ENCODE measurements around the gene TRIM47. TPM values are rescaled to one million over a fixed set of nuclear protein-coding genes. Genes with fewer than 3 reads are reported as not detected.
A peak's percentile ranks its signal among the peaks of the same experiment; 100 is the strongest.

TRIM47 gene
- total and polyA plus RNA-seq, 2 of the 13 experiments (the other 11 are each of a cell fraction or from before 2014, with no cell fraction given): 33.5 to 82.0 TPM

DNA sequence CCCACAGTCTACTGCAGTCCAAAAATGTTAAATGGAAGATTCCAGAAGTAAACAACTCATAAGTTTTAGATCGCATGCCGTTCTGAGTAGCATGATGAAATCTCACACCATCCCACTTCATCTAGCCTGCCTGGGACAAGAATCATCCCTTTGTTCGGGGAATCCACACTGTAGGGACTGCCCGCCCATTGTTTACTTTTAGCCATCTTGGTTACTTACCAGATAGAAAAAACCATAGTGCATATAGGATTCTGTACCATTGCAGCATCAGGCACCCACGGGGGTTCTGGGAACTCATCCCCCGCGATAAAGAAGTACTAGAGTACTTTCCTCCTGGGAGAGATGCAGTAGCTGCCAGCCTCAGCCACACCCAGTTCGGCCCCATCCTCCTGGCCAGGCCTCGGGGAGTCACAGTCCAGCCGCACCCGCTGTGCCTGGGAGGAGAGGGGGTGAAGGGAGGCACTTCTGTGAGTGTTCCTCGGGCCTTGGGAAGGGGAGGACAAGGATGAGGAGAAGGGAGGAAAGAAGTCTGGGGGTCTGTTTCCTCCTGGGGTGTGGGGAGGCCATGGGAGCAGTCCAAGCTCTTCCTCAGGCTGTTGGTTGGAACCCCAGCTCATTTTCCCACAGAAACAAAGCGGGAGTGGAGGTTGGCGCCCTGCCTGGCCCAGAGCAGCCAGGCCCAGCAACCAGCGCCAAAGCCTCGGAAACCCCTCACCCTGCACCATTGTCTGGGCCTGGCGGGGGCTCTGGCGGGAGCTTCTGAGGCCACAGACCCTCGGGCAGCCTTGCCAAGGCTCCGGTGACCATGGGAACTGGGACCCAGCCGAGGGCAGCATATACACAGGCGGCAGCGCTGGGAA, 8.9 kb downstream of the TRIM47 start (continued):
- TF ChIP-seq RARA (CRISPR knock-in tag; IDR thresholded peaks at IDR 0.05) (peak; percentile 74), TFE3 (CRISPR knock-in tag; IDR thresholded peaks at IDR 0.05) (0 out of 2 replicates have a peak, but pooled peaks have one; percentile 44), ZC3H4 (CRISPR knock-in tag; IDR thresholded peaks at IDR 0.05; ENCODE audit: borderline replicate concordance) (peak; percentile 44), RBFOX2 (IDR thresholded peaks at IDR 0.05; ENCODE audit: low read depth, low read length) (peak; percentile 81), ZNF674 (CRISPR knock-in tag; IDR thresholded peaks at IDR 0.05; ENCODE audit: low read depth) (no peak), ZNF558 (CRISPR knock-in tag; IDR thresholded peaks at IDR 0.05; ENCODE audit: borderline replicate concordance) (no peak), NR1H2 (CRISPR knock-in tag; IDR thresholded peaks at IDR 0.05; ENCODE audit: borderline replicate concordance, low read depth) (no peak), SOX13 (IDR thresholded peaks at IDR 0.05) (no peak; the same call in 1 of the 2 replicates), SOX13 (CRISPR knock-in tag; conservative IDR thresholded peaks at IDR 0.05 in 1 of 2, IDR thresholded peaks at IDR 0.05 in 1 of 2) (peak in 1 of 2 experiments; percentile 96; a peak in 2 of 4 replicates), HMGXB3 (CRISPR knock-in tag; IDR thresholded peaks at IDR 0.05; ENCODE audit: borderline replicate concordance) (no peak), KDM5B (CRISPR knock-in tag; IDR thresholded peaks at IDR 0.05; ENCODE audit: borderline replicate concordance) (peak; percentile 46; the same call in 1 of the 2 replicates), IKZF4 (CRISPR knock-in tag; IDR thresholded peaks at IDR 0.05; ENCODE audit: borderline replicate concordance, low read depth, not compliant biosample characterization) (peak; percentile 27), NR2F1 (CRISPR knock-in tag; IDR thresholded peaks at IDR 0.05) (peak in 1 of 2 experiments; percentile 49; a peak in 1 of 4 replicates), MED8 (CRISPR knock-in tag; IDR thresholded peaks at IDR 0.05; ENCODE audit: insufficient replicate concordance) (peak; percentile 19), HOMEZ (CRISPR knock-in tag; IDR thresholded peaks at IDR 0.05; ENCODE audit: low read depth) (0 out of 2 replicates have a peak, but pooled peaks have one; percentile 27), ZNF441 (CRISPR knock-in tag; IDR thresholded peaks at IDR 0.05; ENCODE audit: borderline replicate concordance) (no peak), ZFP37 (CRISPR knock-in tag; IDR thresholded peaks at IDR 0.05; ENCODE audit: borderline replicate concordance) (0 out of 2 replicates have a peak, but pooled peaks have one; percentile 18), JUND (CRISPR knock-in tag; IDR thresholded peaks at IDR 0.05) (no peak), ATAD3A (CRISPR knock-in tag; IDR thresholded peaks at IDR 0.05) (no peak), EP300 (IDR thresholded peaks at IDR 0.05; ENCODE audit: low read depth in 2 of 2, low read length in 2 of 2) (peak; percentile 81 to 82; a peak in 3 of 4 replicates), EP300 (CRISPR knock-in tag; IDR thresholded peaks at IDR 0.05; ENCODE audit: borderline replicate concordance) (peak; percentile 75; the same call in 1 of the 2 replicates)

Data from HepG2 (cell line).